CD4-positive, alpha-beta T cell treated with Interleukin-15 for 4 hours (primary cell): ENCODE measurements around the gene GPR52.

Source experiments
- DNase-seq: peaks from one replicate; pipeline ENCODE4 v3.0.0-alpha.2; 2020; ENCODE audit warnings: low spot score

Gene GPR52

DNA sequence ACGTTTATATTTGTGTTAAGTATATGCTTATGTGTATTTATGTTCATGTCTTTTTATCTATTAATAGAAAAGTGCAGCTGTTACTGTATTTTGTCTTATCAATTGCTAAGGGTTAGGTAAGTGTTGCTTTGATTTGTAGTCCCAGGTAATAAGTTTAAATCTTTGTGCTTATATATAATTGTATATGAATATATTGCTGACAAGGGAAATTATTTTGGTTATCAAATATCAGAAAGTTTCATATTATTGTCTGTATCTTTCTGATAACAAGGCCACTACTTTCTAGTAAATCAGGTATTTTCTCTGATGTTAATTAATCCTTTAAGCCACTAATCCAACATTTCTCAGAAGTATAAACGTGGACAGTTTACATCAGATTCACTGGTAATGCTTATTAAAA, 21.3 kb downstream of the GPR52 start:
- no peak for DNase-seq

DNA sequence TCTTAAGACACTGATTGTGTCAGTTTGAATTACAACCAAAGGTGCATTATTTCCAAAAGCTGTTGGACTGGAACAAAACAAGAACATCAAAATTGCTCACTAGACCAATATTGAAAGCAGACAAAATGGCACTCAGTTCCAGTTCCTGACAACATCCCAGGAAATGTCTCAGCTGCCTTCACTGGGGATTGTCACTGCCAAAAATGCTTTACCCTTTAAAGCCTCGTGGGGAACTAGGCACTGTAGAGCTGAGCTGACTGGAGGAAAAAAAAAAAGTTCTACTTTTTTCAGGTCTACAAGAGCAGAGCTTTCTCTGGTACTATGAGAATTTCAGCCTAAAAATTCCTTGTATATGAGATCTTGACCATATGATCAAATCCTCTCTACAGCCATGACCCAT, 21.9 kb downstream of the GPR52 start:
- no peak for DNase-seq

DNA sequence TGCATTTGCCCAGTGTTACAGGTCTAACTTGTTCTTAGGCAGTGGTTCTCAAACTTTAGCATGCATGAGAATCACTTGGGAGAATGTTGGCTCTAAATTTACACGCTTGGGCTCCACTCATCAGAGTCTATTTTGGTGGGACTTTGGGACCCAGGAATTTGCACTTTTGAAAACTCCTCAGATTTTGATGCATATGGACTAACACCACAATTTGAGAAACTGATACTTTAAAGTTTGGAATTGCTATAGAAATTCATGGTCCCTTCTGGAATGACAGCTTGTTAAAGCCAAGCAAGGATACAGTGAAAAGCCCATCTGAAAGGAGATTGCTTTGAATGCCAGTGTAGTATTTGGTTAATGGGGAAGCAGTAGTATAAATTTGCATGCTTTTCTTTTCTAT, 31.5 kb downstream of the GPR52 start:
- no peak for DNase-seq

DNA sequence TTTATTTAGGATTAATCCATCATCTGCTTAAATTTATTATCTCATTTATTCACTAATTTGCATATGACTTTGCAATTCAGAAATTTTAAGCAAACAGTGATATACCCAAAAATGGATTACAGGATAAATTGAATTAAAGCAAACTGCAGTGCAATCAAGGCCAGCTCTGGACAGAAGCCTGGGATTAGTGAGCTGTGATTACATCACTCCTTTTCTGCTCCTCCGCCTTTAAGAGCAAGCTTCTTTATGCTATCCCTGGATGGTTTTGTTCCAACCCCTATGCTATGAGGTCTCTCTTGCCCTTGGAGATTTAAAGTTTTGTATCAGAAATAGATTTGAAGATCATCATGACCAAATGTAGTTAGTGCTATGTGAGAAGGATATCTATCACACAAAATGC, 32.6 kb downstream of the GPR52 start:
- no peak for DNase-seq

DNA sequence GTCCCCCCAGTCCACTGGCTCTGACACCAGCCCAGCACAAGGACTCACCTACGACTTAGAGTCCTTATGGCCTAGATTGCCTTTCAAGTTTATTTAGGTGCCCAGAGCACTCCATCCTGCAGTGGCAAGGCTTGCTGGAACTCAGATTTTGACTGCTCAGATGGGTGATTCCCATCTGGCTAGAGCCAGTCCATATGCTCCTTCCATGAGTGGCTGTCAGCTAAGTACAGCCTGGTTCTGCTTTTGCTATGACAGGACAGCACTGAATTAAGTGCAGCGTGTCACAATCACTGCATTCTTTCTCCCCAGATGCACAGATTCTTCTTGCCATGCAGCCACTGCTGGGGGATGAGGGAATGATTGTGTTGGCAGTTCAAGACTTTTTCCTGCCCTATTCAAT, 43.8 kb downstream of the GPR52 start:
- DNase-seq, result no peak

DNA sequence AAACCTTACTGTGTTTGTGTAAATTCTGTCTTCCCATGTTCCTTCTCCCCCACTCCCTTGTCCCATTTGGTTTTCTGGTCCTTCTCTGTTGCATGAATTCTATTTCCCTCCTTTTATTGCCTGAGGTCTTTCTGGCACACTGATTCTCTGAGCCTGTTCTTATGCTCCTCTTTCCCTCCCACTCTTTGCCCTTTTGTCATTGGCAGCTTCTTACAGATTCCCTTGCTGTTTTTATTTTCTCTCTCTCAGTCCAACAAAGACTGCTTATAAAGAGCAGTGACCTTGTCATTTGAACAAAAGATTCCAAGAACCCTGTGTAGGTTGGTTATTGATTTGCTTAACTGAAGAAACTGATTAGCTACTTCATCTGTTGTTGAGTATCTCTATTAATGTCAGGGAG, 49.7 kb downstream of the GPR52 start:
- DNase-seq, result no peak
